ENCODE results near the gene PTPRA. TPM values are rescaled to one million over a fixed set of nuclear protein-coding genes. Genes with fewer than 3 reads are reported as not detected.

The PTPRA gene
- total and polyA plus RNA-seq, 9 of the 15 experiments (the other 6 are each of a cell fraction or from before 2014, with no cell fraction given): 3.4 to 80.5 (median 28.0) TPM

- ChIA-PET CTCF (ENCODE audit: low intra/inter-chr PET ratio) (no interaction called here), POLR2A (no interaction called here)
- in situ Hi-C loops (cut with MboI) (no loop called here), intact Hi-C loops (cut with micrococcal nuclease) (no loop called here)
- Histone ChIP-seq H3K27ac (ENCODE audit: extremely low read depth, low read depth, low read length) (no peak overlapping the region), H3K9me3 (replicated peaks; ENCODE audit: control insufficient read depth, insufficient read depth, low read depth, low read length) (no peaks in the 10 kb centered on the region), H3K27me3 (ENCODE audit: control insufficient read depth in 2 of 2, insufficient read depth in 2 of 2, low read length in 2 of 2) (no peaks in the 10 kb centered on the region), H3K4me2 (ENCODE audit: insufficient read depth, low read length) (no peak overlapping the region), H3K9ac (ENCODE audit: insufficient read depth in 1 of 2, low read depth in 2 of 2, low read length in 2 of 2) (no peak overlapping the region), H3K4me1 (replicated peaks in 1 of 2; ENCODE audit: control insufficient read depth in 2 of 2, insufficient read depth in 2 of 2, low read length in 2 of 2) (peaks cover 4 to 18% of the 10 kb centered on the region in 2 experiments; a peak in 4 of 5 replicates), H2AFZ (ENCODE audit: low read depth, low read length) (no peak overlapping the region), H4K20me1 (replicated peaks; ENCODE audit: control insufficient read depth, insufficient read depth, low read length) (no peaks in the 10 kb centered on the region), H3K79me2 (ENCODE audit: control insufficient read depth, insufficient read depth, low read length) (no peaks in the 10 kb centered on the region), H3K4me3 (no peak overlapping the region), H3K9me1 (ENCODE audit: control insufficient read depth, insufficient read depth, low read length) (no peaks in the 10 kb centered on the region), H3K36me3 (ENCODE audit: control insufficient read depth, insufficient read depth, low read length) (no peaks in the 10 kb centered on the region)
- no peak for FAIRE-seq
- no peak for TF ChIP-seq ZNF121 (CRISPR knock-in tag; conservative IDR thresholded peaks at IDR 0.05)
- TF ChIP-seq TFAM (CRISPR knock-in tag; conservative IDR thresholded peaks at IDR 0.05): no peak
- TF ChIP-seq ZNF639 (CRISPR knock-in tag; conservative IDR thresholded peaks at IDR 0.05 in 1 of 2, IDR thresholded peaks at IDR 0.05 in 1 of 2): no peak
- no peak for TF ChIP-seq TSC22D4 (tag; IDR thresholded peaks at IDR 0.05)
- TF ChIP-seq ASH1L (IDR thresholded peaks at IDR 0.05; ENCODE audit: borderline replicate concordance, low read depth, partially characterized antibody): no peak
- no peak for TF ChIP-seq ZNF444 (CRISPR knock-in tag; IDR thresholded peaks at IDR 0.05)
- TF ChIP-seq RHOXF2B (CRISPR knock-in tag; conservative IDR thresholded peaks at IDR 0.05): no peak
- TF ChIP-seq CHD2 (IDR thresholded peaks at IDR 0.05; ENCODE audit: low read depth, low read length): no peak
- TF ChIP-seq ZNF143 (CRISPR knock-in tag; IDR thresholded peaks at IDR 0.05): no peak
- TF ChIP-seq ZNF696 (CRISPR knock-in tag; conservative IDR thresholded peaks at IDR 0.05): no peak
- no peak for TF ChIP-seq E2F8 (IDR thresholded peaks at IDR 0.05; ENCODE audit: low read depth, partially characterized antibody)
- no peak for TF ChIP-seq GTF2A2 (tag; IDR thresholded peaks at IDR 0.05)
- no peak for TF ChIP-seq ZFP91 (CRISPR knock-in tag; IDR thresholded peaks at IDR 0.05)
- ATAC-seq: no peak
- DNase-seq (ENCODE audit: extremely low read depth in 1 of 4, low spot score in 3 of 4): no peak
- 35% methylated on average over 4 of the region's 4 CpGs for WGBS (ENCODE audit: insufficient coverage, low coverage, missing lambda C conversion rate)
- no TSS peak for BruUV-seq (replicated peaks)
Measured at GRCh38 chr20:3070725-3071124, 197.4 kb downstream of the PTPRA start.

Measured in K562 (cell line).